GM18520 (cell line): ENCODE measurements around the gene NEGR1.
"Not testable (repeated sequence)": the region's sequence is repeated elsewhere in the genome, so short reads cannot be mapped to it uniquely, and the experiment has no call there.

ENCODE experiments used
- ATAC-seq: cut with Tn5 transposase; IDR thresholded peaks from one replicate; pipeline ENCODE4 v1.9.1; 2021; ENCODE audit not compliant: unreplicated experiment

The NEGR1 gene

GRCh38 chr1:72282271-72283021, at the start of gene NEGR1:
Gene NEGR1, minus strand, starts transcription at chr1:72282539.
- ATAC-seq, result peak; percentile 57

GRCh38 chr1:72326494-72326893, 44.2 kb upstream of the NEGR1 start:
- ATAC-seq, result no peak

GRCh38 chr1:72324451-72324850, 42.1 kb upstream of the NEGR1 start:
- no peak for ATAC-seq

GRCh38 chr1:72322910-72323309, 40.6 kb upstream of the NEGR1 start:
- no peak for ATAC-seq

GRCh38 chr1:72296501-72296900, 14.2 kb upstream of the NEGR1 start:
- ATAC-seq, result no peak

DNA sequence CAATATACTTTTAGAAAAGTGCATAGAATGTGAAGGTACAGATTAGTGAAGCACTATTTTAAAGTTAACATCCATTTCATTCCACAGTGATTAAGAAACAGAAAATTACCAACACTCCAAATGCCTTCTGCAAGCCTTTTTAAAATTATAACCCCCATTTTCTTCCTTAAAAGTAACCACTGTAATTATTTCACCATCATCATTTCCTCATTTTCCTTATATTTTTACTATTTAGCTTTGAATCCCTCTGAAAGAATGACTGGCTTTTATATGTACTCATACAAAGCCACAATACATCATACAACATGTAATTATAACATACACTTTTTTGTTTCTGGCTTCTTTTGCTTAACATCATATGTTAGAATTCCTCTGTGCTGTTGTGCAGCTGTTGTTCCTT, 6.5 kb upstream of the NEGR1 start:
- ATAC-seq, result no peak

GRCh38 chr1:72286401-72286800, 4.1 kb upstream of the NEGR1 start:
- no peak for ATAC-seq

DNA sequence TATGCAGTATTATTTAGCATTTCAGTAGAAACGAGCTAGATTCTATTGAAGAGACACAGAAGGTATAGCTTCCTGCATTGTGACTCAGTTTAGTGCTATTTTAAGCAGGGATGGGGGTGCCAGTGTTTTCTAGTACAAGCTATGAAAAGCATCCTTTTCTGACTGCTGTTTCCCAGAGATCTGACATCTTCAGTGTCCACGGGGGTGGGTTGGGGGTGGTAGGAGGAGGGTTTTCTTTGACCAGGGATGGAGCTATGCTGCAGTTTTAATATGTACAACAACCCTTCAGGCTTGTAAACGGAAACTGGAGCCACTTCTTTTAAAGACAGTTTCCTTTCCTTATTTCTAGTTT, 2.7 kb upstream of the NEGR1 start:
- no peak for ATAC-seq

DNA sequence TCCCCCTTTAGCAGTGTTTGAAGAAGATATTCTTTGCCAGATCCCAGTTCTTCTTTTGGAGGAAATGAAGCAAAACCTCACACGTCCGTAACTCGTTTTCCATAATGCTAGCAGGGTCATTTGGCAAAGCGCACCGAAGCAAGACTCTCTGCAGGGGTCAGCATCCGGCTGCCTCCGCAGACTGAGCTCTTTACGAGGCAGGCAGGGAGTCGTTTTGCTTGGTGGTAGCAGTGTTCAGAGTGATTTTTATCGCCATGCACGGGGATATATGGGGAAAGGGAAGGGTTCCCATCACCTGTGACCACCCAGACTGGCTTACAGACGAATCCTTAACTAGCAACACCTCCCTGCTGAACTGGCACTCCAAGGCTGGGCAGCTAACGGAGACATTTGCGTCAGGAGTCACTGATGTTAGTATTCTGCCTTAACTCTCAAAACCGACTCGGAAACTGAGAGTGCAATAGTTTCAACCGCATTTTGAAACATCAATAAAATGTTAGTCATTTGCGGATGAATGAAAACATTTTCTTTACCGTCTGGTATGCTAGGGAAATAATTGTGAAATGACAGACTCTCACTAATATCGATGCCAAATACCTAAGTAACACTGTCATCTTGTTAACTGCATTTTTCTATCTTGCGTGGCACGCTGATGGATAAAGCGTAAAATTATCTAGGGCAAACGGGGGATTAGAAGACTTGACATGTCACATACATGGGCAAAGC, 2.2 kb upstream of the NEGR1 start:
- ATAC-seq, result peak; percentile 53

GRCh38 chr1:72284084-72284347, 1.7 kb upstream of the NEGR1 start:
- ATAC-seq, result no peak

- ATAC-seq, result no peak
Measured at GRCh38 chr1:72283307-72284083, 1.2 kb upstream of the NEGR1 start.

- ATAC-seq, result no peak
Measured at GRCh38 chr1:72283022-72283306, 625 bp upstream of the NEGR1 start.

- no peak for ATAC-seq
Measured at GRCh38 chr1:72281637-72282270, 585 bp downstream of the NEGR1 start.

GRCh38 chr1:72281144-72281543, 1.2 kb downstream of the NEGR1 start:
- ATAC-seq, result no peak

DNA sequence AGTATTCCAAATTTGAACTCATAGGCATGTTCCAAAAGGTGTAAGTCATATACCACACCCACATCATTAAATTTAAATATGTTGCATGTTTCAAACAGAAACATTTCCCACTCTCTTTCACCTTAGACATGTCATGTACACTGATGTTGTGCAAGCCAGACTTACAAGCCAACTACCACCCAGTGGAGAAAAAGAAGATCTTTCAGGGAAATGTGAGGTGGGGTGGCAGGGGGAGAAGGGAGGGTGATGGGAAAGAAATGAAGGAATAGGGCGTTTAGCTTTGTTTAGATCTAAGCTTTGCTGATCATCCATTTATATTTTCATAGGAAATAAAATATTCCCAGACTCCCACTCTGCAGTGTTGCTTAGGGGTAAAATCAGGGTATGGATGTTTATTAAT, 1.6 kb downstream of the NEGR1 start:
- no peak for ATAC-seq

GRCh38 chr1:72280131-72280530, 2.2 kb downstream of the NEGR1 start:
- ATAC-seq, result no peak

- no peak for ATAC-seq
Measured at GRCh38 chr1:72278461-72278860, 3.9 kb downstream of the NEGR1 start.

DNA sequence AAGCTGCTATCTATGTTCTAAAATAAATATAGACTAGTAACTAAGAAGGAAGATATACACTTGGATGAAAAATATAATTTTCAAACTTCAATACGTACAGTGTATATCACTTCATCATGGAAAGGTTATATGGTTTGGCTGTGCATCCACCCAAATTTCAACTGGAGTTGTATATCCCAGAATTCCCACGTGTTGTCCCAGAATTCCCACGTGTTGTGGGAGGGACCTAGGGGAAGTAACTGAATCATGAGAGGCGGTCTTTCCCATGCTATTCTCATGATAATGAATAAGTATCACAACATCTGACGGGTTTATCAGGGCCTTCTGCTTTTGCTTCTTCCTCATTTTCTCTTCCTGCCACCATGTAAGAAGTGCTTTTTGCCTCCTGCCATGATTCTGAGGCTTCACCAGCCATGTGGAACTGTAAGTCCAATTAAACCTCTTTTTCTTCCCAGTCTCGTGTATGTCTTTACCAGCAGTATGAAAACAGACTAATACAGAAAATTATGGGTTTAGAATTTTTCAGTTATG, 10.7 kb downstream of the NEGR1 start:
- no peak for ATAC-seq

- no peak for ATAC-seq
Measured at GRCh38 chr1:72262735-72263134, 19.6 kb downstream of the NEGR1 start.

DNA sequence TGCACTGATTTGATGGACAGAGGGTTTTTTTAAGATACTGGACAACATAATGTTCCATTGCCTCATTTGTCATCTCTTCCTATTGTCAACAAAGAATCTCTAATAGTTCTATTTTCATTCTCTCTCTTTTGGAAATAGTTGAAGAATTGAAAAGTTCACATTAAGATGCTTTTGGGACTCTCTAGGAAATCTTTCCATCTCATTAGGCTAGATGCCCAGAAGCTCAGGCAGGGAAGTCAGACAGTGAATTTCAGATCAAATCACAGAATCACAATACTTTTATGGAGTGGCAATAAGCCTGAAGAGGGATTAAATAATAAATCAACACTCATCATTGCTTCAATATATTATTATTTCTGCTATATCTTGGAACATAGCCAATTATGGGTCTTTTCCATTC, 29.2 kb downstream of the NEGR1 start:
- no peak for ATAC-seq

- ATAC-seq, result no peak
Measured at GRCh38 chr1:72241397-72241796, 40.9 kb downstream of the NEGR1 start.

- not testable (repeated sequence) for ATAC-seq
Measured at GRCh38 chr1:72235931-72236330, 46.4 kb downstream of the NEGR1 start.
